ENCODE results near the gene TENM4.

The TENM4 gene

GRCh38 chr11:79294845-79295731 is 145.7 kb downstream of the TENM4 start:
- no peak for DNase-seq (ENCODE audit: low spot score)

GRCh38 chr11:79291948-79292347 is 148.9 kb downstream of the TENM4 start:
- no peak for DNase-seq (ENCODE audit: low spot score)

- no peak for DNase-seq (ENCODE audit: low spot score)
Measured at GRCh38 chr11:79290761-79291160, 150.1 kb downstream of the TENM4 start.

GRCh38 chr11:79287952-79288351 is 152.9 kb downstream of the TENM4 start:
- DNase-seq (ENCODE audit: low spot score), result no peak

GRCh38 chr11:79285756-79286155 is 155.1 kb downstream of the TENM4 start:
- DNase-seq (ENCODE audit: low spot score), result no peak

GRCh38 chr11:79276736-79277325 is 164.0 kb downstream of the TENM4 start:
- no peak for DNase-seq (ENCODE audit: low spot score)

- no peak for DNase-seq (ENCODE audit: low spot score)
Measured at GRCh38 chr11:79274636-79275331, 166.0 kb downstream of the TENM4 start.

GRCh38 chr11:79273781-79274180 is 167.0 kb downstream of the TENM4 start:
- no peak for DNase-seq (ENCODE audit: low spot score)

GRCh38 chr11:79269611-79270307 is 171.1 kb downstream of the TENM4 start:
- no peak for DNase-seq (ENCODE audit: low spot score)

GRCh38 chr11:79266396-79266795 is 174.4 kb downstream of the TENM4 start:
- no peak for DNase-seq (ENCODE audit: low spot score)

GRCh38 chr11:79265756-79266322 is 175.0 kb downstream of the TENM4 start:
- no peak for DNase-seq (ENCODE audit: low spot score)

GRCh38 chr11:79264284-79264683 is 176.5 kb downstream of the TENM4 start:
- DNase-seq (ENCODE audit: low spot score), result no peak

GRCh38 chr11:79263001-79263400 is 177.8 kb downstream of the TENM4 start:
- no peak for DNase-seq (ENCODE audit: low spot score)

- DNase-seq (ENCODE audit: low spot score), result no peak
Measured at GRCh38 chr11:79262221-79262620, 178.6 kb downstream of the TENM4 start.

- no peak for DNase-seq (ENCODE audit: low spot score)
Measured at GRCh38 chr11:79261684-79262083, 179.1 kb downstream of the TENM4 start.

GRCh38 chr11:79259800-79260199 is 181.0 kb downstream of the TENM4 start:
- no peak for DNase-seq (ENCODE audit: low spot score)

GRCh38 chr11:79258576-79258975 is 182.3 kb downstream of the TENM4 start:
- no peak for DNase-seq (ENCODE audit: low spot score)

- no peak for DNase-seq (ENCODE audit: low spot score)
Measured at GRCh38 chr11:79255965-79256364, 184.9 kb downstream of the TENM4 start.

- DNase-seq (ENCODE audit: low spot score), result no peak
Measured at GRCh38 chr11:79253280-79253679, 187.6 kb downstream of the TENM4 start.

- DNase-seq (ENCODE audit: low spot score), result no peak
Measured at GRCh38 chr11:79249295-79249993, 191.4 kb downstream of the TENM4 start.

GRCh38 chr11:79244798-79245197 is 196.0 kb downstream of the TENM4 start:
- no peak for DNase-seq (ENCODE audit: low spot score)

Data from CD4-positive, alpha-beta T cell treated with Interleukin-2 at 100 ng/mL for 4 hours (primary cell).